Body of pancreas (tissue), 4 donors: ENCODE data around the gene MRPL36.

Experiments used
- CTCF ChIP-seq, 7 experiments: fragments of 450-650 bp in 4 of 7; fragments of 200-600 bp in 3 of 7; sonication (generic) in 3 of 7; IDR thresholded peaks; one replicate each; pipeline ENCODE4 v1.5.1; 2016 to 2019; ENCODE audit warnings: antibody characterized with exemption in 7 of 7
- POLR2A ChIP-seq, 3 donors: fragments of 450-650 bp; IDR thresholded peaks; one replicate each; pipeline ENCODE4 v1.6.1; 2016; ENCODE audit warnings: antibody characterized with exemption in 3 of 3, mild to moderate bottlenecking in 2 of 3

- TF ChIP-seq CTCF (IDR thresholded peaks at IDR 0.05) (no peak), POLR2A (IDR thresholded peaks at IDR 0.05) (no peak)
These were observed 19.1 kb upstream of the MRPL36 start for GRCh38 chr5:1818784-1819183.
